CD4-positive, alpha-beta T cell treated with Interleukin-2 at 100 ng/mL for 4 hours (primary cell): Measurements from ENCODE around the gene CYP1B1.
"Not testable (repeated sequence)": the region's sequence is repeated elsewhere in the genome, so short reads cannot be mapped to it uniquely, and the experiment has no call there.

Experiments
- DNase-seq: peaks from one replicate; pipeline ENCODE4 v3.0.0-alpha.2; 2020; ENCODE audit warnings: low spot score

CYP1B1 gene

DNA sequence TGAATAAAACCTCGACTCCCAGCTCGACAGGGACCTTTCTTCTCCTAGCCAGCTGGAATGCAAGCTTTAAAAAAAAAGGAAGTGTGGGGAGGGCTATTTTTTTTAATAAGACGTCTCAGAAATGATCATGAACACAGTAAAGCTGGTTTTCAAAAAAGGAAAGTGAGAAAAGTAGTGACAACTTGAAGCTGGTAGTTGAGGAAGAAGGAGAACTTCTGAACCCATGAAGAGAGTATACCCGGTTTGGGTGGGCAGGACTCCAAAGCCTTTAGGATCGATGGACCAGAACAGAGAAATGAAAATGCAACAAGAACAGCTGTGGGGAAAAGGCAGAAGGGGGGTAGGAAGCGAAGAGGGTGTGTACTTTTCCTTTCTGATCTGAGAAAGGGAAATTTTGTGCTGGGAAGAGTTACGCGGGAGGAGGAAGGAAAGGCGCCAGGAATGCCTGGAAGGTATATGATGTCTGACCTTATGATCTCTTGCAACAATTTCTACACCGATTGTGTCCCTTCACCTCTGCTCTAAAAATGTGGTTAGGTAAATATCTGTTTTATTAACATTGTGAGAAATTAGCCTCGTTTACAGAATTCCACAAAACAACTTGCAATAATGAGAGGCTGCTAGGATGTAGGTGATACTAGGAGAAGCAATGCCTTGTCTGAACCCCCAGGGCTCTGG is 22.6 kb upstream of the CYP1B1 start:
- no peak for DNase-seq

DNA sequence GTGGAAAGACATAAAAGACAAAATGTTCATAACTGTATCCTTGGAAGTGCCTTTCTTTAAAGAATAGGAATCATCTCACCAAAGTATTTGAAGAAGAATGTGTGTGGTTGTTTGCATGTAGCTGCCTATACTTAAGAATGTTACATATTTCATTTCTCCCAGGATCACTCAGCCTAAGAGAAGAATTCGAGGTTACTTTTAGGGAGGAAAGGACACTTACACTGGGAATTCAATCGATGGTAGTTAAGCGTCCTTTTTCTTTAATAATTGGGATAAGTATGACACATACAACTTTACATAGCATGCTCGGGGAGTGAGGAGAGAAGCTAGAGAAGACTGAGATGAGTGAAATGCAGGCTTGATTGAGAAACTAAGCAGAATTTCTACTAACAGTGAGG is 22.0 kb upstream of the CYP1B1 start:
- no peak for DNase-seq

DNA sequence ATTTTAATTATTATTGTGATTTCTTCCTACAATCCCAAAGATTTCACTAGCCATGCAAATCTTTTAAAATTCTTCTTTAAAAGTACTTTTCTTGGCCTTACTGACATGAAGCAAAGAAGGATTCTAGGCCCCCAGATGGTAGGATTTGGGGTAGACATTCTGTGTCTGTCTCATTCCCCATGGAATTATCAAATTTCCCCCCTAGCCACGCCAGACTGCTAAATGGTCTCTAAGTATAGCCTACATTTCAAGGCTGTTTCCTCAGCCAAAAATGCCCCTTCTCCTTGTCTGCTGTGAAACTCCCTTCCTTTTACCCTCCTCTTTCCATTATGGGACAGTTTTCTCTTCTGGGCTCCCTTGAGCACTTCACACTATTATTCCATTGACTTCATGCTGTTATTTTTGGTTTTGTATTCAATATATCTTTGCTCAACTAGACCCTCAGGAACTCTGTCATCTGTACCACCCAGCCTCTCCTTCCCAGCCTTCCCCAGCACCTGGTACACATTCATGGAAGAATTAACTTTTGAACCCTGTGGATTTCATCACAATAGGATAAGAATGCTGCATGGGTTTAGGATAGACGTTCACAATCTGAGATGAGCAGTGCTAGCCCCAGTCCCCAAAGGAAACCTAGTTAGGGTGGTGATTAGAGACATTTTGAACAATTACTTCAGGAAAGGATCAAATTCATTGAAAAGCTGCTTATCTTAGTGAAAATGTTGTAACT is 21.5 kb upstream of the CYP1B1 start:
- no peak for DNase-seq

DNA sequence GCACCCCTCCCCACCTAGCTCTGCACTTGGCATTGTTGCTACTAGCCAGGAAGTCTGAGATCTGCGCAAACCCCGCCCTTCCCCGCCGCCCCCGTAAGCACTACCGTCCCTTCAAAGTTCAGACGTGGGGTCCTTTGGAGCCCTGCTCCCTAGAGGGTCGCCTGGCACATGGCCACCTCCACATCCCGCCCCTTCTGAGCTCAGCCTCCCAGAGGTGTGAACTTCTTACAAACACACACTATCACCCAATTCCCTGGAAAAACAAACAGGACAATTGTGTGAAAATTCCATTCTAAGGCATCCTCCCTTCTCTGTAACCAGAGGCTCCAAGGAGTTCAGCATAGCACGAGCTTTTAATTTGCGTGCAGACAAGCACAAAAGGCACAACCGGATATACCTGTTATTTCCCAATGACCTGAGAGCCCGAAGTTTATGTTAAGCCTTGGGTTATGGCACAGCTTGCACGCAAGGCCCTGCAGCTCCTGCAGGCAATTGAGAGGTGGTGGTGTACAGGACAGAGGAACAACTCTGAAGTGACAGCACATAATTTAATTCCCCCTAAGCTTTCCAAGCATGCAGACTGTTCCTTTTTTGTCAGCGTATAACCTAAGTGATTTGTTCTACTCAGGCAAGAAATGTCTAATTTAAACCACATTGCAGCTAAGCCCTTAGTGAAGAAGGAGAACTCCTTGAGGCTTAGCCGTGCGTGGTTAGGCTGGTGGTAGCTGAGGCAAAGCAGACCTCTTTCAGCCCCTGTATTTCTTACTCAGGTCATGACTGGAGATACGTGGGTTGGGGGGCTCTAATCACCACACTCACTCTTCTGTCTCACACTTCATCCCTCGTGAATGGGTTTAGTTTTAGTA is 20.3 kb upstream of the CYP1B1 start:
- no peak for DNase-seq

DNA sequence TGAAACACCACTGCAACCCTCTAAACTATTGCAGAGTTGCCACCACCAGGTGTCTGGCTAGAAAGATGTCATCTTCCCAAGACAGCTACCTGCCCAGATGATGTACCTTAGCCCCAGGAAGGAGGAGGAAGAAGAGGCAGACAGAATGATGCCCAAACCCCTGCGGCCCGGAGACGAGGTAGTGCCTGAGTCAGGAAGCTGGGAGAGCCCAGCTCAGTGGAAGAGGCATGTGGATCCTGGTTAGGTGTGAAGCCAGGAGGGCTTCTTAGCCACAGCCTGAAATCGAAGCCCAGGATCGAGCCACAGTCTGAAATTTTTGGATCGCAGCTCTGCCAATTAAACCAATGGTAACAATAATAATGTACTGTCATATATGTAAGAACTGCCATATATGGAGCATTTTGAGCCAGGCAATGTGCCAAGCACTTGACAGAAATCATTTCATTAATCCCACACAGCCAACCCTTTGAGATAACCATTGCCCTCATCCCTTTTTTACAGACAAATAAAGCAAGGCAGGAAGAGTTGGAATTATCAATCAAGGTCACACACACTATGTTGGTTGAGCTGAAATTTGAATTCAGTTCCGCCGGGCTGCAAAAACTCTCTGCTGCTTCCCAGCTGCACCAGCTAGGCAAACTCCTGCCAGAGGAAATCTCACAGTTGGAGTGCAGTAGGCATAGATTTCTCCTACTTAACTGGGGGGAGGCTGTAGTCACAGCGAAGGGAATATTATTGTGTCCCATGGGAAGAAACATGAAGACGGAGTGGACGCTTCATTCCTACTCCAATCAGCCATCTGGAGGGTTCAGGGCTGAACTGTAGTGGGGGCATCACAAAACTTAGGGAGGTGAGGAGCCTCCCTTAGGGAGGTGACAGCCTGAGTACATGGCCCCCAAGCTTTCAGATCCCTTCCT is 19.4 kb upstream of the CYP1B1 start:
- no peak for DNase-seq

DNA sequence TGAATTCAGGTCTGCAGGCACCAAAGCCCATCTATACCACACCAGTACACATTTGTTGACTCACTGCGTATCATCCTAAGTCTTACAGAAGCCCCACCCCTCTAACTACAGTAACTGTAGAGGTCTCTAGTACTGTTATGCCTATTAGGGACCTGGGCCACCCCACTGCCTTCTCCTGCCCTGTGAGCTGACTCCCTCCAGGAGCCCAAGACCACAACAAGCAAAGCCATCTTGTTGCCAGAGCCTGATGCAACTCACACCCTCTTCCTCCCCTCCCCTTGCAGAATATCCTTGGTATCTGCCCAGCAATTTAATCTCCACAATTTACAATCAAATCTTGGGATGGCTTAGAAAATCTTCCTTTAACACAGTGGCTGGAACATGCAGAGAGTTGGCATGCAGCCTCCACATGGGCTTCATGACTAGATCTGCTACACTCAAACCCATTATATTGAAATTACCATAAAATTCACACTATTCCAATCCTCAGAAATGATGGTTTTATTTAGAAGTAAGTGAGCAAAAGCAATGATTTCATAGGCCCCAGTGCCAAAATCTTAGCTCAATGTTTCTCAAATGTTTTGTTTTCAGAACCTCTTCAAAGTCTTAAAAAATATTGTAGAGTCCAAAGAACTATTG is 17.7 kb upstream of the CYP1B1 start:
- DNase-seq: no peak

DNA sequence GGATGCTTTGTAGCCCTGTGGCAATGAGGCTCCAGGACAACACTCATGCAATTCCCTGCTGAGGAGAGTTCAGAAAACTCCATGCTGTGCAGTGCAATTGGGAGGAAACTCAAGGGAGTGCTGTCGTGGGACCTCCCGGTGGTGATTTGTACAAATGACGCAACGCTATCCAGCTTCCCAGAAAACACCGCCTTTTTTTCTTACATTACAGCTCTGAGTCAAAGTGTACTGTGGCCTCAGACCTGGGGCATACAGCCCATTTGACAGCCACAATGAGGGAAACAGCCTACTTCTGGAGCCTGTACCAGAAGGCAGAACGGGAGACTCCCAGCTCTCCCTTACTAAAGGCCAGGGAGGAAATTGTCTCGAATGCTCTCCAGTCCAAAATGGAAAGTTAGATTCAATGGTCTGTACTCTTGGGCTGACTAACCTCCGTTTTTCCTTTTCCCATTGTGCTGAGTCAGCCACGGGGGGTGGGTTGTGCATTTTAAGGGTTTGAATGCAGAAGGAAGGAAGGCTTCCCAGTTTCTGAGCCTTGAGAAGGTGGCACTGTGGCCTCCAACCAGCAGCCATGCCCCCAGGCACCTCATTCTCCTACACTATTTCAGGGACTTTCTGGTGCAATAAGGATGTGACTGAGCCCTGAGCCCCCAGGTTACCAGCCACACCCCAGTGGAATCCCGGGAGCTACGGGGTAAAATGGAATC is 16.4 kb upstream of the CYP1B1 start:
- no peak for DNase-seq

DNA sequence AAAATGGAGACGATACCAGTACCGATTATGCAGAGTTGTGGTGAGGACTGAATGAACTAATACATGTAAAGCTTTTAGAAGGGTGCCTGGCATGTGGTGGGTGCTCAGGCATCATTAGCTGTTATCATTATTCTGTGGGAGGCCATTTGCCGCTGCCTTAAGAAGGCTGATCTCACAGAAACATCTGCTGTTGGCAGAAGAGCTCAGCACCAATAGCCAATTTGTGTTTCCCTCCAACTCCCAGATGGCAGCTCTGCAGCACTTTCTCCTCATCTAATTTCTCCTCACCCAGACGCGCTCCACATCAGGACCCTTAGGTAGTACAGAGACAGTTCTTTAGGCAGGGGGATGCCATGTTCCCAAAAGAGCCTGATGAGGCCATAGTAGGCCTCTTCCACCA is 15.8 kb upstream of the CYP1B1 start:
- DNase-seq: no peak

DNA sequence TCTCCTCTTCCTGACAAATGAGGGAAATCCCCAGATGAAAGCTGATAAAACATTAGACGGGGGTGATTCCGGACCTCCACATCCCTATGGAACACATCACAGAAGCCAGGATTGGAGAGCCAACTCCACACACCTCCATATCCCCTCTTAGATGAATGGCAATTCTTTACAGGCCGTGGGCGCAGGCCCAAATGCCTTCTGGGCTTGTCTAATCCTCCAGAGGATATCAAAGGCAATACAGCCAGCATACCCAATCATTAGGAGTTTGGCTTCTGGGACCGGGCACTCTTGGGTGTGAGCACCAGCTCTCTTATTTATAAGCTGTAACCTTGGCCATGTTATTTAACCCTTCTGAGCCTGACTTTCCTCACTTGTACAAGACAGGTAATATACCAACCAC is 15.0 kb upstream of the CYP1B1 start:
- DNase-seq: no peak

DNA sequence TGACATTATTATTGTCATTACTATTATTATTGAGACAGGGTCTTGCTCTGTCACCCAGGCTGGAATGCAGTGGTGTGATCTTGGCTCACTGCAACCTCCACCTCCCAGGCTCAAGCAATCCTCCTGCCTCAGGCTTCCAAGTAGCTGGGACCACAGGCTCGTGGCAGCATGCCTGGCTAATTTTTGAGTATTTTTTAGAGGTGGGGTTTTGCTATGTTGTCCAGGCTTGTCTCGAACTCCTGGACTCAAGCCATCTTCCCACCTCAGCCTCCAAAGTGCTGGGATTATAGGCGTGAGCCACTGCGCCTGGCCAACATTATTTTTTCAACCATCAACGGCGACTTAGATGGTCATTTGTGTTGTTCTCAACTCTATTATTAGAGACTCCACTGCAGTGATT is 14.3 kb upstream of the CYP1B1 start:
- not testable (repeated sequence) for DNase-seq

DNA sequence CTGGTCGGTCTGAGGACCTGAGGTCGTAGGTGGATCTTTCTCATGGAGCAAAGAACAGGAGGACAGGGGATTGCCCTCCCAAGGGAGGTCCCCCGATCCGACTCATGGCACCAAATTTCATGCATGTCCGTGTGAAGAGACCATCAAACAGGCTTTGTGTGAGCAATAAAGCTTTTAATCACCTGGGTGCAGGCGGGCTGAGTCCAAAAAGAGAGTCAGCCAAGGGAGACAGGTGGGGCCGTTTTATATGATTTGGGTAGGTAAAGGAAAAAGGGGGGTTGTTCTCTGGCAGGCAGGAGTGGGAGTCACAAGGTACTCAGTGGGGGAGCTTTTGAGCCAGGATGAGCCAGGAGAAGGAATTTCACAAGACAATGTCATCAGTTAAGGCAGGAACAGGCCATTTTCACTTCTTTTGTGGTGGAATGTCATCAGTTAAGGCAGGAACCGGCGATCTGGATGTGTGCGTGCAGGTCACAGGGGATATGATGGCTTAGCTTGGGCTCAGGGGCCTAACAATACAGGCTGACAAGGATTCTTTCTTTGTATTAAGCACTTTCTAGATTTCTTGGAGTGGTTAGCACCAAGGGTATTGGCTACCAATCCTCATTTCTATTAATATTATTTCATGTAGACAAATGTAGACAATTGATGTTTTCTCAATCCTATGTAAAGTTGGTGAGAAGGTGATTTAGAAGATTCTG is 10.2 kb upstream of the CYP1B1 start:
- not testable (repeated sequence) for DNase-seq

DNA sequence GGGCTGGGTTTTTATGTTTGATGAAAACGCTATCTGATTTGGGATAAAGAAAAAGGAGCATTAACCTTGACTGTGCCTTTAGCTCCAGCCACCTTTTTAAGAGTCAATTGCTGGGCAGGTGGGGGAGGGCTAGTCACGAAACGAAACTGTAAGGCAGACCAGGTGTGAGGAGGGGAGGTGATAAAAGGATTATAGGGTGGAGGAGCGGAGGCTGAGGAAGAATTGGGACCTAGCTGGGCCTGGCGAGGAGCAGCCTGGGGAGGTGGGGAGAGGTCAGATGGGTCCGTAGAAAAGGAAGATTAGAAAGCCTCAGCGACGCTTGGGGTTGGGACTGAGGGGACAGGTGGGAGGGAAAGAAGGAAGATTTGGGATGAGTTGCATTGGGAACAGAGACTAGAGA is 8.6 kb upstream of the CYP1B1 start:
- DNase-seq: not testable (repeated sequence)

DNA sequence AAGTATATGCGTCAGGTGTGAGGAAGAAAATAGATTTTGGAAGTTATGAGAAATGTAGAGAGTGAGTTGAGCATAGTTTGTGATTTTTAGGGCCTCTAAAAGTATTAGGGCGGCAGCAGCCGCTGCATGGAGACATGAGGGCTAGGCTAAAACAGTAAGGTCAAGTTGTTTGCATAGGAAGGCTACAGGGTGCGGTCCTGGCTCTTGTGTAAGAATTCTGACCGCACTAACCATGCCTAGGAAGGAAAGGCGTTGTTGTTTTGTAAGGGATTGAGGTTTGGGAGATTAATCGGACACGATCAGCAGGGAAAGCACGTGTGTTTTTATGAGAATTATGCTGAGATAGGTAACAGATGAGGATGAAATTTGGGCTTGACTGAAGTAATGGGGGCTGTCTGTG is 6.8 kb upstream of the CYP1B1 start:
- DNase-seq: not testable (repeated sequence)

DNA sequence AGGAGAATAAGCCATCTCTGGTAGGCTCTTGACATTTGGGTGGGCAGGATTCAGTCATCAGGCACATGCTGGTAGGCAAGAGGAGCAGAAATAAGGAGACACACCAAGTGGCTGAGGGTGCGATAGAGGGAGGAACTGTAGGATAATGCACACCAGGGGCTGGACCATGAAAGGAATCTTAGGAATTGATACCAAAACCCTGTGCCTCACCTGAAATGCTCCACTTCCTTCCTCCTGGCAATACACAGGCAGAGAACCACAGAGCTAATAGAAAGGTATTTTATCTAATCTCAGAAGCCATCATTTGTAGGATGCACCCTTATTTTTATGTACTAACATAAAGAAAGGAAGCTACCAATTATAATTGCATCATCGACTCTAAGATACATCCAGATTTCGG is 4.4 kb upstream of the CYP1B1 start:
- DNase-seq: no peak

DNA sequence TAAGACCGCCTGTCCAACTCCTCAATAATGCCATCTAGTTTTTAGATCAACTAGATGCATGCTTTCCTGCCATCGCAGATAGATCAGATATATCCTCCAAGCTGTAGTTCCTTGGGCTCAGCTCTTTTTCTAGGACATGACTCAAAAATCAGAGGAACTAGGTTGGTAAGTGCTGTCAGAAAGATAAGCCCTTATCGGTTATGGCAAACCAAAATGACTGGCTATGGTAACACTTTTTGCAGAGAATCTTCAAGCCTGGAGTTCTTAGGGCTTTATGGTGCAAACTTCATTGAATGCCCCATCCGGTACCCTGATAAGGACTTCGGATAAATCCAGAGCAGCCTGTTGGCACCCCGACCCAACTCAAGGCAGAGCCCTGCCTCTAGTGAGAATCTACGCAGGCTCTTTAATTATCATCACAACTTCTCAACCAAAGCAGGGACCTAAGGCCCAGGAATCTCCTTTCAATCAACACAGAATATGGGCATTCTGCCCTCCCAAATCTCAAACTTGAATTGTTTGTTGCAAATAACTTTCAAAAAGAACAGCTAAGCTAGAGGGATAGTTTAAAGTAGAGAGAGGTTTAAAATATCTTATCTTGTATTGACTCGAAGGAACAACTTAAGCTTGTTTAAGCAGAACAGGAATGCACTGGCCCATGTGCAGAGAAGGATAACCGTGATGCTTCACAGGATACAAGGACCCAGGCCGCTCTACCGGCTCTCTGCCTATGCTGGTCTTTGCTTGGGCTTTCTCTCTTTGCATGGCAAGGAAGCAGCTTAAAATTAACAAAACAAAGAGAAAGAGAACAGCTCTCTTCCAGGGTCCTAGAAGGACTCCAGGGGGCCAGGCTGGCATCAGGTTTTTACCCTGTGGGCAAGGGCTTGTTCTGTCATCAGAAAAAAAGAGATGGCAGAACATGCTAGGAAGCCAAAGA is 3.4 kb upstream of the CYP1B1 start:
- DNase-seq: no peak

DNA sequence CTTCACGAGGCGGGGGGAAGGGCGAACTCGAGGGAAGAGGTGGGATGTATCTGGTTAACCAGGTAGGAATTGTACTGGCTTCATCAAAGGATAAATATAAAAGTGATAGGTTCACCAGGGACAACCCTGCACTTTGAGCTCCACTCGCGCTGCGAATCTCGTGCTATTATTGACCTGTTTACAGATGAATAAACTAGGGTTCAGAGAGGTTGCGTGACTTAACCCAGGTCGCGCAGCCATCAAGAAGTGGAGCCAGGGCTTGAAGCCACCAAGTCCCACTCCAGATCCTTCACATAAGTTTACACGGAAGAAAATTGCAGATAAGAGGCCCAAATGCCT is 1.4 kb upstream of the CYP1B1 start:
- DNase-seq: no peak

DNA sequence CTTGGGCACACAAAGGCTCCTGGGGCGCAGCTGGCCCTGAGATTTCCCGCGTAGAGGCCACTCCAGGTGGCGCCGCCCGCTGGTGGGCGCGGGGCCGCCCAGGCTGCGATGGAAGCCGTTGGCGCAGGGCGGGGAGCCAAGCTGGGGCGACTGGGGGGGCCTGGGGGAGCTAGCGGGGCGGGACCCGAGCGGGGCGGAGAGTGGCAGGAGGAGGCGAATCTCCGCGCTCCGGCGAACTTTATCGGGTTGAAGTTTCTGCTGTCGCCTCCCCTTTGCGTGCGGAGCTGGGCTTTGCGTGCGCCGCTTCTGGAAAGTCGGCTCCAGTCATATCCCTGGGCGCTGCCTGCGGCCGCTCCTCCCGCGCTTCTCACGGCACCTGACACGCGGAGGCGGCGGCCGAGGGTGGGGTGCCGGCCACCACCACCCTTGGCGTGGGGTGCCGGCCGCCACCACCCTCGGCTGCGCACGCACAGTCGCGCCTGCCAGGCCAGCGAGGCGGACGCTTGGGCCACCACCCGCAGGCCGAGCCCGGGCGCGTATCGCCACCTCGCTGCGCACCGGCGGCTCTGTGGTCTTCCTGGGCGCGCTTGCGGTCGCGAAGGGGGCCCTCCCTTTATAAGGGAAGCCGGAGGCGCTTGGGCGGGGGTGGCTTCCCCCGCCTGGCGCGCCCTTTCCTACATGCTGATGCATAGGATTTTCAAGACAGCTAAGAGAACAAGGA is 919 bp upstream of the CYP1B1 start:
- no peak for DNase-seq

DNA sequence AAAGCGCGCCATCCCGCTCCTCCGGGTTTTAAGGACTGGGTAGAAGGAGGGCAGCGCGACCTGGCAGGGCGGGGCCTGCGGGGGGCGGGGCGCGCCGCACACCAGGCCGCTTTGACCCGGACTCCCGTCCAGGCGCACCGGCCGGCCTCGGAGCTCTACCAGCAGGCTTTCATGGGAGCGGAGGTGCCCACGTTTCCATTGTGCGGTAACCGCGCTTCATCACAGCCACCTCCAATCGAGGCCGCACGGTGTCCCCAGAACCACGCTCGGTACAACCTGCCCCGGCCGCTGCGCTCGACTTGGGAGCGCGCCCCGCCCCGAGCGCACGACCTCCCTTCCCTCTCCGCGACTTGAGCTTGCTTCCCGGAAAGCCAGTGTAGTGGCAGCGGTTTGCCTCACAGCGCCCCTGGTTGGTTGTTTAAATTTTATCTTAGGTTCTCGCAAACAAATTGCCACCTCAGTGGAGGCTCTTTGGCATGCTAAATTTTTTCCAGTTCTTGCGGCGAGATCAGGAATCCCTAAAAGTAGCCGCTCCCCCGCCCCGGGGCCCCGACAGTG is 280 bp upstream of the CYP1B1 start:
- no peak for DNase-seq
